ENCODE data around the gene ITPR2. TPM values are rescaled to one million over a fixed set of nuclear protein-coding genes. Genes with fewer than 3 reads are reported as not detected.
A peak's percentile ranks its signal among the peaks of the same experiment; 100 is the strongest.

ITPR2 gene
- total RNA-seq, 4 donors from 2014 or later, result 32.6 to 87.5 (median 51.9) TPM

GRCh38 chr12:26830783-26831551 lies 2.0 kb downstream of the ITPR2 start:
- no peak for DNase-seq
- peaks cover 0 to 17% (median 1%) of the 10 kb centered on the region in 4 donors for H3K4me1 ChIP-seq
- no peak for TF ChIP-seq POLR2A (IDR thresholded peaks at IDR 0.05)
- no peak for TF ChIP-seq CTCF (IDR thresholded peaks at IDR 0.05)
- H3K27ac ChIP-seq, result no peak overlapping the region
- H3K9me3 ChIP-seq, result no peaks in the 10 kb centered on the region
- peak overlapping the region in 2 of 4 donors; percentile 23 to 28 for H3K4me3 ChIP-seq
- no peaks in the 10 kb centered on the region for H3K27me3 ChIP-seq
- no peaks in the 10 kb centered on the region for H3K36me3 ChIP-seq

GRCh38 chr12:26830363-26830762 lies 2.6 kb downstream of the ITPR2 start:
- DNase-seq, result no peak
- Histone ChIP-seq H3K4me3 (peak overlapping the region in 1 of 4 donors; percentile 28), H3K36me3 (no peaks in the 10 kb centered on the region), H3K9me3 (no peaks in the 10 kb centered on the region), H3K4me1 (peaks cover 0 to 17% (median 1%) of the 10 kb centered on the region in 4 donors), H3K27ac (no peak overlapping the region), H3K27me3 (no peaks in the 10 kb centered on the region)
- TF ChIP-seq POLR2A (IDR thresholded peaks at IDR 0.05) (no peak), CTCF (IDR thresholded peaks at IDR 0.05) (no peak)

GRCh38 chr12:26828280-26829073 lies 4.5 kb downstream of the ITPR2 start:
- no peaks in the 10 kb centered on the region for H3K9me3 ChIP-seq
- no peak for DNase-seq
- H3K27ac ChIP-seq, result no peak overlapping the region

GRCh38 chr12:26826437-26826836 lies 6.6 kb downstream of the ITPR2 start:
- peaks cover 0 to 12% (median 1%) of the 10 kb centered on the region in 4 donors for H3K4me1 ChIP-seq
- no peaks in the 10 kb centered on the region for H3K27me3 ChIP-seq
- no peak overlapping the region for H3K27ac ChIP-seq
- TF ChIP-seq POLR2A (IDR thresholded peaks at IDR 0.05) (no peak), CTCF (IDR thresholded peaks at IDR 0.05) (no peak)
- no peaks in the 10 kb centered on the region for H3K9me3 ChIP-seq
- no peaks in the 10 kb centered on the region for H3K36me3 ChIP-seq
- H3K4me3 ChIP-seq, result no peak overlapping the region
- DNase-seq, result no peak

More at GRCh38 chr12:26828280-26829073, 4.5 kb downstream of the ITPR2 start:
- no peak overlapping the region for H3K4me3 ChIP-seq
- H3K27me3 ChIP-seq, result no peaks in the 10 kb centered on the region
- peaks cover 0 to 12% (median 1%) of the 10 kb centered on the region in 4 donors for H3K4me1 ChIP-seq
- TF ChIP-seq POLR2A (IDR thresholded peaks at IDR 0.05), result no peak
- TF ChIP-seq CTCF (IDR thresholded peaks at IDR 0.05), result no peak
- no peaks in the 10 kb centered on the region for H3K36me3 ChIP-seq

GRCh38 chr12:26825459-26826016 lies 7.5 kb downstream of the ITPR2 start:
- Histone ChIP-seq H3K27me3 (no peaks in the 10 kb centered on the region), H3K9me3 (no peaks in the 10 kb centered on the region), H3K4me3 (no peak overlapping the region), H3K4me1 (peaks cover 0 to 6% (median 1%) of the 10 kb centered on the region in 4 donors), H3K36me3 (no peaks in the 10 kb centered on the region), H3K27ac (no peak overlapping the region)
- no peak for TF ChIP-seq POLR2A (IDR thresholded peaks at IDR 0.05)
- no peak for TF ChIP-seq CTCF (IDR thresholded peaks at IDR 0.05)
- no peak for DNase-seq

All from Peyer's patch (tissue), 4 donors.